B cell (primary cell): ENCODE data around the gene F9. TPM values are rescaled to one million over a fixed set of nuclear protein-coding genes. Genes with fewer than 3 reads are reported as not detected.

Experiments used
- ATAC-seq: fragments of 200-7000 bp; cut with Tn5 transposase; one replicate; pipeline ENCODE4 v1.10.0; 2021; ENCODE audit warnings: low read depth, mild to moderate bottlenecking, moderate number of reproducible peaks, moderate library complexity
- CTCF ChIA-PET: fragments of 350-600 bp; sonication (Branson Sonifier 250); formaldehyde crosslinking; loops from one replicate; lab custom pipeline; 2021; ENCODE audit warnings: antibody characterized with exemption, inconsistent platforms; lab: Charles Lee
- POLR2A ChIA-PET: fragments of 350-600 bp; sonication (Branson Sonifier 250); formaldehyde crosslinking; loops from one replicate; lab custom pipeline; 2021; ENCODE audit warnings: antibody characterized with exemption; lab: Charles Lee
- DNase-seq: peaks from one replicate; pipeline ENCODE4 v3.0.0; 2013
- H2AFZ ChIP-seq: 2 replicates; pipeline ENCODE4 v1.6.1; 2012; ENCODE audit warnings: mild to moderate bottlenecking, low read depth, low read length; ENCODE audit not compliant: insufficient read depth, poor library complexity, severe bottlenecking
- H3K27ac ChIP-seq, 2 donors: 1 replicate in 1 of 2; 2 replicates in 1 of 2; pipeline ENCODE4 v1.5.1; 2012 to 2013; ENCODE audit warnings: low read length in 2 of 2, mild to moderate bottlenecking in 2 of 2, moderate library complexity in 1 of 2
- H3K27me3 ChIP-seq, 4 experiments: fragments of 200-600 bp in 1 of 4; sonication (generic) in 1 of 4; replicated peaks in 1 of 4; 1 replicate in 2 of 4; 2 replicates in 2 of 4; pipeline versions ENCODE4 v1.6.1 to v1.7.0; 2013 to 2016; ENCODE audit warnings: low read length in 3 of 4, mild to moderate bottlenecking in 2 of 4, mixed read lengths in 1 of 4, moderate library complexity in 1 of 4; ENCODE audit not compliant: insufficient read depth in 4 of 4, control insufficient read depth in 3 of 4; ENCODE audit errors: control extremely low read depth in 1 of 4
- H3K36me3 ChIP-seq, 2 experiments: replicated peaks in 1 of 2; 1 replicate in 1 of 2; 2 replicates in 1 of 2; pipeline versions ENCODE4 v1.6.1 to v1.7.1; 2013; ENCODE audit warnings: low read length in 1 of 2; ENCODE audit not compliant: insufficient read depth in 2 of 2, control insufficient read depth in 1 of 2; ENCODE audit errors: control extremely low read depth in 1 of 2, extremely low read depth in 1 of 2
- H3K4me1 ChIP-seq, 2 donors: fragments of 200-600 bp in 1 of 2; sonication (generic) in 1 of 2; 1 replicate in 1 of 2; 2 replicates in 1 of 2; pipeline versions ENCODE4 v1.5.1 to v1.6.1; 2013 to 2017; ENCODE audit warnings: low read length in 2 of 2; ENCODE audit not compliant: control insufficient read depth in 2 of 2, insufficient read depth in 2 of 2
- H3K4me2 ChIP-seq: replicated peaks from 2 replicates; pipeline ENCODE3; 2012; ENCODE audit warnings: mild to moderate bottlenecking, low read depth, low read length; ENCODE audit not compliant: poor library complexity, severe bottlenecking
- H3K4me3 ChIP-seq, 5 experiments: fragments of 200-600 bp in 1 of 5; sonication (generic) in 1 of 5; 1 replicate in 3 of 5; 2 replicates in 2 of 5; pipeline versions ENCODE4 v1.5.1 to v1.7.0; 2011 to 2016; ENCODE audit warnings: low read length in 4 of 5, mild to moderate bottlenecking in 4 of 5, low read depth in 2 of 5, control low read depth in 1 of 5, moderate library complexity in 1 of 5; ENCODE audit not compliant: insufficient read depth in 1 of 5; ENCODE audit errors: control extremely low read depth in 1 of 5, extremely low read depth in 1 of 5
- H3K79me2 ChIP-seq: fragments of 200-600 bp; sonication (generic); one replicate; pipeline ENCODE4 v1.6.0; 2016; ENCODE audit warnings: low read length; ENCODE audit not compliant: control insufficient read depth, insufficient read depth
- H3K9ac ChIP-seq: fragments of 200-600 bp; sonication (generic); 2 replicates; pipeline ENCODE4 v1.6.1; 2017; ENCODE audit warnings: mild to moderate bottlenecking, low read length, moderate library complexity
- H3K9me3 ChIP-seq, 3 donors: one replicate each; pipeline versions ENCODE4 v1.6.1 to v1.7.1; 2013; ENCODE audit warnings: low read length in 2 of 3; ENCODE audit not compliant: control insufficient read depth in 2 of 3, insufficient read depth in 1 of 3; ENCODE audit errors: control extremely low read depth in 1 of 3
- H4K20me1 ChIP-seq: 2 replicates; pipeline ENCODE4 v1.6.0; 2012; ENCODE audit warnings: mild to moderate bottlenecking, low read length; ENCODE audit not compliant: insufficient read depth, control insufficient read depth, poor library complexity, severe bottlenecking
- H3K27ac Mint-ChIP-seq: one replicate; pipeline ENCODE4 v1.8.0; 2021; ENCODE audit warnings: mixed read lengths
- H3K27me3 Mint-ChIP-seq: one replicate; pipeline ENCODE4 v1.8.0; 2021; ENCODE audit warnings: mixed read lengths
- H3K4me1 Mint-ChIP-seq: one replicate; pipeline ENCODE4 v1.8.0; 2021; ENCODE audit warnings: mixed read lengths
- H3K4me3 Mint-ChIP-seq: one replicate; pipeline ENCODE4 v1.8.0; 2021; ENCODE audit warnings: mixed read lengths
- H3K9me3 Mint-ChIP-seq: one replicate; pipeline ENCODE4 v1.8.0; 2022; ENCODE audit warnings: mixed read lengths; ENCODE audit not compliant: insufficient read depth
- CTCF ChIP-seq: fragments of 200-600 bp; IDR thresholded peaks from one replicate; pipeline ENCODE4 v1.8.0; 2022; ENCODE audit warnings: antibody characterized with exemption, mild to moderate bottlenecking
- EZH2 ChIP-seq: IDR thresholded peaks from 2 replicates; pipeline ENCODE4 v1.6.1; 2012; ENCODE audit warnings: borderline replicate concordance, low read depth, mild to moderate bottlenecking, moderate library complexity, low read length; ENCODE audit not compliant: insufficient read depth, poor library complexity, severe bottlenecking
- whole genome bisulfite sequencing: methylation state at CpG from one replicate; pipeline ENCODE4 v1.1.5; 2013; ENCODE audit warnings: missing lambda C conversion rate; ENCODE audit not compliant: insufficient coverage; 5-methylcytosine and 5-hydroxymethylcytosine counted together
- intact Hi-C: fragments of 100-400 bp; cut with micrococcal nuclease; formaldehyde crosslinking; loops from one replicate; pipeline ENCODE4 v1.10.0; 2022
- polyA plus RNA-seq: library from polyadenylated mRNA; depleted of rRNA; stranded (reverse); fragments of >200 nt; gene quantifications from 2 replicates; pipeline ENCODE4 v1.2.3, GENCODE V29; 2012
- total RNA-seq, 2 donors: library from RNA; stranded (reverse); fragments of 120-200 nt in 1 of 2; gene quantifications; 1 replicate in 1 of 2; 2 replicates in 1 of 2; pipeline versions ENCODE4 v1.2.3 to v1.2.4, GENCODE V29; 2013 to 2022

F9 gene
- total and polyA plus RNA-seq, 2 donors (not counting 1 experiment from before 2014, with no cell fraction given): not detected

GRCh38 chrX:139563251-139563650 is 32.7 kb downstream of the F9 start:
- H3K4me3 ChIP-seq: no peak overlapping the region
- H3K27me3 Mint-ChIP-seq: no peaks in the 10 kb centered on the region
- no peaks in the 10 kb centered on the region for H3K4me1 ChIP-seq
- no peaks in the 10 kb centered on the region for H3K9me3 ChIP-seq
- CTCF ChIA-PET: no interaction called here
- no peak overlapping the region for H2AFZ ChIP-seq
- no peaks in the 10 kb centered on the region for H3K4me1 Mint-ChIP-seq
- no CpG with 5 or more reads among the region's 5 CpGs for WGBS
- POLR2A ChIA-PET: no interaction called here
- H3K9ac ChIP-seq: no peak overlapping the region
- H3K79me2 ChIP-seq: no peaks in the 10 kb centered on the region
- H3K9me3 Mint-ChIP-seq: no peaks in the 10 kb centered on the region
- ATAC-seq (no peak), DNase-seq (no peak)
- no peak overlapping the region for H3K4me2 ChIP-seq
- H3K27ac Mint-ChIP-seq: no peak overlapping the region
- no peak overlapping the region for H3K4me3 Mint-ChIP-seq
- H3K27ac ChIP-seq: no peak overlapping the region
- H4K20me1 ChIP-seq: no peaks in the 10 kb centered on the region
- intact Hi-C loops: no loop called here
- TF ChIP-seq CTCF: no peak
- no peak for TF ChIP-seq EZH2
- H3K27me3 ChIP-seq: no peaks in the 10 kb centered on the region
- H3K36me3 ChIP-seq: no peaks in the 10 kb centered on the region

GRCh38 chrX:139566981-139567380 is 36.4 kb downstream of the F9 start:
- no peaks in the 10 kb centered on the region for H4K20me1 ChIP-seq
- no peak overlapping the region for H3K9ac ChIP-seq
- DNase-seq: no peak
- Mint-ChIP-seq H3K4me3 (no peak overlapping the region), H3K9me3 (no peaks in the 10 kb centered on the region), H3K27me3 (no peaks in the 10 kb centered on the region), H3K27ac (no peak overlapping the region), H3K4me1 (no peaks in the 10 kb centered on the region)
- H2AFZ ChIP-seq: no peak overlapping the region
- intact Hi-C loops: no loop called here
- POLR2A ChIA-PET: no interaction called here
- H3K4me3 ChIP-seq: no peak overlapping the region
- no peaks in the 10 kb centered on the region for H3K4me1 ChIP-seq
- CTCF ChIA-PET: no interaction called here
- H3K4me2 ChIP-seq: no peak overlapping the region
- TF ChIP-seq EZH2 (no peak), CTCF (no peak)
- H3K36me3 ChIP-seq: no peaks in the 10 kb centered on the region
- no peak for ATAC-seq
- no CpG with 5 or more reads among the region's 1 CpG for WGBS
- H3K79me2 ChIP-seq: no peaks in the 10 kb centered on the region
- H3K9me3 ChIP-seq: no peaks in the 10 kb centered on the region
- no peaks in the 10 kb centered on the region for H3K27me3 ChIP-seq
- H3K27ac ChIP-seq: no peak overlapping the region
